HL-60 (cell line): Measurements from ENCODE around the gene ADD2.

Source experiments
- GABPA ChIP-seq: IDR thresholded peaks from 2 replicates; pipeline ENCODE4 v1.6.1; 2012; ENCODE audit warnings: low read depth
- POLR2AphosphoS5 ChIP-seq: IDR thresholded peaks from 2 replicates; pipeline ENCODE4 v1.6.1; 2012; ENCODE audit warnings: low read depth
- REST ChIP-seq: IDR thresholded peaks from 2 replicates; pipeline ENCODE4 v1.6.1; 2012; ENCODE audit warnings: low read depth; ENCODE audit not compliant: insufficient replicate concordance
- TF ChIP-seq, protein P1 (sequence below): IDR thresholded peaks from one replicate; pipeline ENCODE4 v1.5.1; 2011; ENCODE audit warnings: low read length, control low read depth, inconsistent platforms; ENCODE audit not compliant: insufficient read depth

DNA sequence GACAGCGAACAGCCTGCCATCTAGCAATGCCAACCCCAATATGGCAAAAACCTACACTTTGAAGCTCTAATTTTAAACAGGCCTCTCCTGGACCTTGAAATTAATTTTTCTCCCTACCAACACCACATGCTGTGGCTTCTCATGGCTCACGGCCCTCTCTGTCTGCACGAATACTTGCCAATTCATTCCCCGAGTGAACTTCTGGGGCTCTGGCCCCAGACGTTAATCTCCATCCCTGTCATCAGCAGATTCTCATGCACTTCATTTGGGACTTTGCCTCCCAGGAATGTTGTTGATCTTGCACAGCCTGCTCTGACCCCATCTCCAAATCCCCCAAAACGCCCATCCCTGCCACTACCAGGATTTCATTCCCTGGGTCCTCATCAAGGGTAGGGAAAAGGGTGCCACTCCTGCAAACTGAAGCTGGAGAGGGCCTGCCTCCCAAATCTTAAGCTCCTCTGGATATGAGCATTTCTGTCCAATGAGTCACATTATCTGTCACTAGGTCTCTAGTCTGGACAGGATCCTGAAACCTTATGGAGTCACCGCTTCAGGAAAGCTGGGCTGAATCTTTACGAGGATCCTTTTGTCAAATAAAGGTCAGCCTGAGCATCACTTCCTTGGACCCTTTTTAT lies 12.0 kb upstream of the ADD2 start:
- TF ChIP-seq, protein P1, sequence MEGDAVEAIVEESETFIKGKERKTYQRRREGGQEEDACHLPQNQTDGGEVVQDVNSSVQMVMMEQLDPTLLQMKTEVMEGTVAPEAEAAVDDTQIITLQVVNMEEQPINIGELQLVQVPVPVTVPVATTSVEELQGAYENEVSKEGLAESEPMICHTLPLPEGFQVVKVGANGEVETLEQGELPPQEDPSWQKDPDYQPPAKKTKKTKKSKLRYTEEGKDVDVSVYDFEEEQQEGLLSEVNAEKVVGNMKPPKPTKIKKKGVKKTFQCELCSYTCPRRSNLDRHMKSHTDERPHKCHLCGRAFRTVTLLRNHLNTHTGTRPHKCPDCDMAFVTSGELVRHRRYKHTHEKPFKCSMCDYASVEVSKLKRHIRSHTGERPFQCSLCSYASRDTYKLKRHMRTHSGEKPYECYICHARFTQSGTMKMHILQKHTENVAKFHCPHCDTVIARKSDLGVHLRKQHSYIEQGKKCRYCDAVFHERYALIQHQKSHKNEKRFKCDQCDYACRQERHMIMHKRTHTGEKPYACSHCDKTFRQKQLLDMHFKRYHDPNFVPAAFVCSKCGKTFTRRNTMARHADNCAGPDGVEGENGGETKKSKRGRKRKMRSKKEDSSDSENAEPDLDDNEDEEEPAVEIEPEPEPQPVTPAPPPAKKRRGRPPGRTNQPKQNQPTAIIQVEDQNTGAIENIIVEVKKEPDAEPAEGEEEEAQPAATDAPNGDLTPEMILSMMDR = no peak
- TF ChIP-seq REST (no peak), POLR2AphosphoS5 (no peak), GABPA (no peak)
